Germinal center (tissue), 1 donor: ENCODE results near the gene SMIM26.

ENCODE experiments used
- DNase-seq: peaks from one replicate; pipeline ENCODE4 v3.0.0; 2012; ENCODE audit warnings: mixed read lengths, low spot score

SMIM26 gene

GRCh38 chr20:18585134-18585533, 17.9 kb downstream of the SMIM26 start:
- DNase-seq = no peak

- DNase-seq = peak; percentile 86
Measured at GRCh38 chr20:18587665-18588573, 20.7 kb downstream of the SMIM26 start, which contains the start of gene DTD1. DTD1 (plus strand) TSS chr20:18588054; CDS start chr20:18588073, 19 bp downstream.

GRCh38 chr20:18588574-18588933, 21.3 kb downstream of the SMIM26 start:
- no peak for DNase-seq

GRCh38 chr20:18589941-18590674, 22.9 kb downstream of the SMIM26 start:
- no peak for DNase-seq

- DNase-seq = no peak
Measured at GRCh38 chr20:18596270-18596669, 29.0 kb downstream of the SMIM26 start.

GRCh38 chr20:18609741-18610140, 42.5 kb downstream of the SMIM26 start:
- DNase-seq = no peak

- no peak for DNase-seq
Measured at GRCh38 chr20:18611492-18611891, 44.3 kb downstream of the SMIM26 start.

GRCh38 chr20:18613553-18613952, 46.3 kb downstream of the SMIM26 start:
- no peak for DNase-seq

GRCh38 chr20:18614244-18614643, 47.0 kb downstream of the SMIM26 start:
- DNase-seq = no peak

GRCh38 chr20:18615020-18615650, 47.9 kb downstream of the SMIM26 start:
- no peak for DNase-seq
